GM12878 (cell line): ENCODE measurements around the gene PUS10.

ENCODE experiments used
- ASH2L ChIP-seq: fragments of 300-600, 200-600 bp; sonication (generic); IDR thresholded peaks from 2 replicates; pipeline ENCODE4 v1.6.1; 2017; ENCODE audit warnings: low read depth, mild to moderate bottlenecking, borderline replicate concordance
- CTCF ChIP-seq, 3 experiments: IDR thresholded peaks in 2 of 3; conservative IDR thresholded peaks in 1 of 3; 2 replicates each; pipeline ENCODE4 v1.5.1; 2011; ENCODE audit warnings: low read depth in 3 of 3, low read length in 3 of 3, mild to moderate bottlenecking in 3 of 3, control low read depth in 2 of 3, moderate library complexity in 2 of 3, inconsistent platforms in 1 of 3, mixed read lengths in 1 of 3; ENCODE audit not compliant: control insufficient read depth in 2 of 3, insufficient read depth in 1 of 3; ENCODE audit errors: extremely low read depth in 1 of 3
- GATAD2B ChIP-seq: fragments of 450-650 bp; conservative IDR thresholded peaks from 2 replicates; pipeline ENCODE4 v1.6.1; 2017; ENCODE audit warnings: low read depth, mild to moderate bottlenecking, moderate library complexity
- POLR2A ChIP-seq: IDR thresholded peaks from 2 replicates; pipeline ENCODE4 v1.6.1; 2011; ENCODE audit warnings: low read depth, mild to moderate bottlenecking, low read length
- RELA ChIP-seq: fragments of 450-650 bp; IDR thresholded peaks from 2 replicates; pipeline ENCODE4 v1.8.0; 2014; ENCODE audit warnings: borderline replicate concordance; ENCODE audit not compliant: partially characterized antibody
- SUZ12 ChIP-seq: fragments of 200-600 bp; sonication (generic); IDR thresholded peaks from one replicate; pipeline ENCODE4 v1.6.1; 2018; ENCODE audit warnings: antibody characterized with exemption, mild to moderate bottlenecking; ENCODE audit not compliant: unreplicated experiment
- TCF7 ChIP-seq: IDR thresholded peaks from 2 replicates; pipeline ENCODE4 v1.6.1; 2014; ENCODE audit warnings: antibody characterized with exemption, borderline replicate concordance
- ZBTB33 ChIP-seq: fragments of 450-650 bp; IDR thresholded peaks from 2 replicates; pipeline ENCODE4 v1.6.1; 2017; ENCODE audit warnings: mild to moderate bottlenecking

GRCh38 chr2:60959501-60959900 is 58.6 kb downstream of the PUS10 start:
- TF ChIP-seq CTCF (IDR thresholded peaks at IDR 0.05 in 2 of 3, conservative IDR thresholded peaks at IDR 0.05 in 1 of 3; ENCODE audit: control insufficient read depth in 2 of 3, extremely low read depth in 1 of 3, insufficient read depth in 1 of 3, low read depth in 3 of 3, low read length in 3 of 3): no peak
- TF ChIP-seq POLR2A: no peak
- no peak for TF ChIP-seq RELA
- TF ChIP-seq TCF7: no peak
- TF ChIP-seq SUZ12: no peak
- no peak for TF ChIP-seq ASH2L
- TF ChIP-seq GATAD2B: no peak
- no peak for TF ChIP-seq ZBTB33
